Retinal pigment epithelial cell (primary cell): ENCODE results near the gene KLF6.
"Not testable (repeated sequence)": the region's sequence is repeated elsewhere in the genome, so short reads cannot be mapped to it uniquely, and the experiment has no call there.

Experiments used
- DNase-seq: peaks from one replicate; pipeline ENCODE4 v3.0.0-alpha.2; 2010; ENCODE audit warnings: low read depth
- H3K4me3 ChIP-seq: 2 replicates; pipeline ENCODE4 v1.5.1; 2011; ENCODE audit warnings: mild to moderate bottlenecking, low read length, control low read depth, moderate library complexity
- CTCF ChIP-seq: conservative IDR thresholded peaks from 2 replicates; pipeline ENCODE4 v1.5.1; 2011; ENCODE audit warnings: low read depth, low read length, control low read depth, inconsistent platforms

Gene KLF6

GRCh38 chr10:3741688-3742461, 43.1 kb downstream of the KLF6 start:
- TF ChIP-seq CTCF, result no peak
- no peak overlapping the region for H3K4me3 ChIP-seq
- no peak for DNase-seq

- no peak overlapping the region for H3K4me3 ChIP-seq
- DNase-seq, result no peak
- no peak for TF ChIP-seq CTCF
Observed at GRCh38 chr10:3740157-3740871, 44.7 kb downstream of the KLF6 start.

- DNase-seq, result no peak
- H3K4me3 ChIP-seq, result no peak overlapping the region
- no peak for TF ChIP-seq CTCF
Observed at GRCh38 chr10:3738855-3739350, 46.1 kb downstream of the KLF6 start.

- no peak for DNase-seq
- no peak for TF ChIP-seq CTCF
- H3K4me3 ChIP-seq, result no peak overlapping the region
Observed at GRCh38 chr10:3737864-3738263, 47.1 kb downstream of the KLF6 start.

GRCh38 chr10:3735175-3735574, 49.8 kb downstream of the KLF6 start:
- no peak for DNase-seq
- TF ChIP-seq CTCF, result peak; percentile 9
- no peak overlapping the region for H3K4me3 ChIP-seq

GRCh38 chr10:3734111-3734510, 50.9 kb downstream of the KLF6 start:
- H3K4me3 ChIP-seq, result no peak overlapping the region
- no peak for DNase-seq
- no peak for TF ChIP-seq CTCF

GRCh38 chr10:3732183-3732582, 52.8 kb downstream of the KLF6 start:
- DNase-seq, result not testable (repeated sequence)

More at GRCh38 chr10:3732183-3732582, 52.8 kb downstream of the KLF6 start:
- H3K4me3 ChIP-seq, result not testable (repeated sequence)
